GM12878 (cell line): ENCODE data around the gene LRRK1. TPM values are rescaled to one million over a fixed set of nuclear protein-coding genes. Genes with fewer than 3 reads are reported as not detected.

Experiments used
- ATAC-seq: fragments of 200-7000 bp; cut with Tn5 transposase; 3 replicates; pipeline ENCODE4 v1.9.1; 2020; ENCODE audit warnings: mild to moderate bottlenecking, moderate library complexity
- BruUV-seq: library from RNA; stranded (reverse); fragments of 400-500 nt; replicated peaks from 2 replicates; lab custom pipeline; 2021; lab: Mats Ljungman, UMichigan
- CTCF ChIA-PET: fragments of 300-600 bp; sonication (Branson Sonifier 250); formaldehyde crosslinking; extraction: SDS; loops from one replicate; lab custom pipeline; 2021; ENCODE audit warnings: inconsistent platforms; lab: Yijun Ruan, JAX
- POLR2A ChIA-PET: fragments of 350-600 bp; formaldehyde crosslinking; extraction: SDS; loops from one replicate; lab custom pipeline; 2021; ENCODE audit warnings: inconsistent platforms; lab: Charles Lee
- RAD21 ChIA-PET: fragments of 300-600 bp; sonication (Branson Sonifier 250); formaldehyde crosslinking; loops from one replicate; lab custom pipeline; 2023; ENCODE audit warnings: antibody characterized with exemption; ENCODE audit not compliant: unreplicated experiment; lab: Charles Lee
- SMC1A ChIA-PET: fragments of 300-600 bp; sonication (Branson Sonifier 250); formaldehyde crosslinking; loops from one replicate; lab custom pipeline; 2023; ENCODE audit not compliant: unreplicated experiment, uncharacterized antibody; lab: Charles Lee
- DNase-seq: peaks from one replicate; pipeline ENCODE4 v3.0.0-alpha.2; 2011; ENCODE audit warnings: low read depth, low spot score
- FAIRE-seq: peaks from 3 replicates; lab custom pipeline; 2011; peaks lifted over from hg19 to GRCh38; lab: Jason Lieb, UNC
- H2AFZ ChIP-seq: 2 replicates; pipeline ENCODE4 v1.6.0; 2011; ENCODE audit warnings: low read depth, low read length, control low read depth; ENCODE audit not compliant: control insufficient read depth
- H3K27ac ChIP-seq: 2 replicates; pipeline ENCODE4 v1.5.1; 2011; ENCODE audit warnings: control low read depth; ENCODE audit not compliant: control insufficient read depth, insufficient read depth
- H3K27me3 ChIP-seq, 2 experiments: replicated peaks in 1 of 2; 2 replicates each; pipeline versions ENCODE4 v1.6.0 to v1.6.1; 2011; ENCODE audit warnings: low read length in 1 of 2; ENCODE audit not compliant: control insufficient read depth in 2 of 2, insufficient read depth in 2 of 2
- H3K36me3 ChIP-seq, 2 experiments: 2 replicates each; pipeline ENCODE4 v1.5.1; 2011; ENCODE audit warnings: low read length in 1 of 2; ENCODE audit not compliant: control insufficient read depth in 2 of 2, insufficient read depth in 2 of 2
- H3K4me1 ChIP-seq: 2 replicates; pipeline ENCODE4 v1.6.1; 2011; ENCODE audit warnings: mild to moderate bottlenecking, low read length, moderate library complexity, mixed read lengths; ENCODE audit not compliant: control insufficient read depth, insufficient read depth
- H3K4me2 ChIP-seq: 2 replicates; pipeline ENCODE4 v1.6.0; 2011; ENCODE audit warnings: control low read depth; ENCODE audit not compliant: control insufficient read depth, insufficient read depth
- H3K4me3 ChIP-seq: fragments of 200-600 bp; sonication (generic); 2 replicates; pipeline ENCODE4 v1.5.1; 2016
- H3K79me2 ChIP-seq: 2 replicates; pipeline ENCODE4 v1.6.0; 2011; ENCODE audit warnings: low read length; ENCODE audit not compliant: control insufficient read depth, insufficient read depth
- H3K9ac ChIP-seq: 2 replicates; pipeline ENCODE4 v1.8.0; 2011; ENCODE audit warnings: low read length, control low read depth, mixed read lengths; ENCODE audit not compliant: control insufficient read depth, insufficient read depth
- H3K9me3 ChIP-seq: replicated peaks from 3 replicates; pipeline ENCODE4 v1.5.1; 2011; ENCODE audit warnings: mild to moderate bottlenecking, low read length; ENCODE audit not compliant: control insufficient read depth, insufficient read depth
- H4K20me1 ChIP-seq: 2 replicates; pipeline ENCODE4 v1.6.0; 2011; ENCODE audit not compliant: control insufficient read depth, insufficient read depth
- FOS ChIP-seq: IDR thresholded peaks from 3 replicates; pipeline ENCODE4 v1.6.1; 2011; ENCODE audit warnings: borderline replicate concordance; ENCODE audit not compliant: insufficient read length; ENCODE audit errors: extremely low read depth
- MYC ChIP-seq: IDR thresholded peaks from 2 replicates; pipeline ENCODE4 v1.6.1; 2011; ENCODE audit warnings: mild to moderate bottlenecking, low read length, moderate library complexity, inconsistent platforms; ENCODE audit not compliant: insufficient read depth, insufficient replicate concordance, insufficient read length, severe bottlenecking
- SMAD5 ChIP-seq: IDR thresholded peaks from 2 replicates; pipeline ENCODE4 v1.6.1; 2016; ENCODE audit warnings: antibody characterized with exemption, low read depth
- STAT3 ChIP-seq: IDR thresholded peaks from 2 replicates; pipeline ENCODE4 v1.6.1; 2011; ENCODE audit warnings: low read depth, low read length, improper control_type of control experiment
- WGBS: methylation state at CpG from one replicate; pipeline ENCODE4 v1.1.6; 2016; ENCODE audit warnings: low lambda C conversion rate; ENCODE audit not compliant: insufficient replicate concordance, insufficient coverage; ENCODE audit errors: missing lambda C conversion rate; 5-methylcytosine and 5-hydroxymethylcytosine counted together
- in situ Hi-C: fragments of 300-500 bp; cut with MboI; formaldehyde crosslinking; loops from 9 replicates; pipeline ENCODE4 v1.14.3; 2018; ENCODE audit warnings: mixed read lengths
- intact Hi-C: fragments of 100-400 bp; cut with micrococcal nuclease; formaldehyde crosslinking; loops from one replicate; pipeline ENCODE4 v1.14.2; 2022; ENCODE audit not compliant: unreplicated experiment
- polyA plus RNA-seq, 11 experiments: library from polyadenylated mRNA; depleted of rRNA in 4 of 11; unstranded in 6 of 11; stranded (reverse) in 5 of 11; fragments of >200 nt; fragmentation: Nextera tagmentation in 4 of 11; fragmentation: Illumina TruSeq in 1 of 11; extraction: Ambion mirVana in 4 of 11; extraction: Trizol in 1 of 11; gene quantifications; 1 replicate in 1 of 11; 2 replicates in 10 of 11; pipeline versions ENCODE4 v1.2.1 to v1.2.3, GENCODE V29; 2011 to 2016; ENCODE audit warnings: inconsistent platforms in 2 of 11, missing spikeins in 2 of 11, low read depth in 1 of 11
- total RNA-seq, 4 experiments: library from RNA; depleted of rRNA in 3 of 4; stranded (reverse); fragments of >200 nt in 3 of 4; fragmentation: Illumina TruSeq in 1 of 4; extraction: Trizol in 1 of 4; gene quantifications; 2 replicates each; pipeline versions ENCODE4 v1.2.1 to v1.2.3, GENCODE V29; 2013 to 2021
- TF ChIP-seq, protein P1 (sequence below): fragments of 450-650 bp; formaldehyde crosslinking; IDR thresholded peaks from 2 replicates; pipeline ENCODE4 v1.5.0; 2022; ENCODE audit warnings: mild to moderate bottlenecking, missing genetic modification characterization
- TF ChIP-seq, protein P2 (sequence below): fragments of 450-650 bp; IDR thresholded peaks from 2 replicates; pipeline ENCODE4 v1.6.1; 2016; ENCODE audit warnings: mild to moderate bottlenecking

The LRRK1 gene
- total and polyA plus RNA-seq, 10 of the 15 experiments (the other 5 are each of a cell fraction or from before 2014, with no cell fraction given): 2.2 to 58.3 (median 17.9) TPM

DNA sequence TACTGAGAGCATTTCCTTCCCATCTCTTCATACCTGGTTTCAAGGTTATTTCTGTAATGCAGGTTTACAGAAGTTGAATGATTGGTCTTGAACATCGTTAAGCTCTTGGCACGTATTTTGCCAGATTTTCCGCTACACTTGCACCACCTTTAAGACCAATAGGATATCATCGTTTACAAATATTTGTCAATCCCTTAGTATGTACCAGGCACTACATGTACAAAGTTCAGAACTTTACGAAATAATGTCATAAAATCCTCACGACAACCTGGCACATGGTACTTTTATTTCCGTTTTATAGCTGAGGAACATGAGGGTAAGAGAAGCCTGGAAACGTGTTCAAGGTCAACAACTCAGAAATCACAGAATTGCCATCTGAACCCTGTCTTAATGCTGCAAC, 6.3 kb downstream of the LRRK1 start:
- ChIA-PET POLR2A (no interaction called here), RAD21 (interaction anchor here (1.0 to 2.7 kb wide), 2 partner anchors 9 to 83 kb away, joined by 3 to 8 read pairs; no protein-coding TSS in a partner anchor), SMC1A (interaction anchor here (1.1 to 3.7 kb wide), 3 partner anchors 17 to 82 kb away, joined by 3 to 55 read pairs (median 8); no protein-coding TSS in a partner anchor), CTCF (interaction anchor here (4.7 to 5.1 kb wide), 2 partner anchors 17 to 83 kb away, joined by 39 to 51 read pairs; no protein-coding TSS in a partner anchor)
- no peaks in the 10 kb centered on the region for H3K9me3 ChIP-seq
- in situ Hi-C loops (loop anchor here (25.0 kb wide), 1 partner anchor 1413 kb away; no protein-coding TSS in a partner anchor), intact Hi-C loops (no loop called here)
- FAIRE-seq (no peak), ATAC-seq (no peak), DNase-seq (no peak)
- H3K4me1 ChIP-seq: peaks cover 57% of the 10 kb centered on the region
- no peak overlapping the region for H3K4me2 ChIP-seq
- WGBS: 97% methylated on average over 8 of the region's 8 CpGs
- BruUV-seq: TSS peak; percentile 10
- H3K36me3 ChIP-seq: peaks cover 14 to 23% of the 10 kb centered on the region in 2 experiments
- peaks cover 60% of the 10 kb centered on the region for H3K79me2 ChIP-seq
- H3K4me3 ChIP-seq: no peak overlapping the region
- no peaks in the 10 kb centered on the region for H3K27me3 ChIP-seq
- TF ChIP-seq SMAD5 (no peak), STAT3 (no peak), FOS (no peak), MYC (no peak)
- TF ChIP-seq, protein P1, sequence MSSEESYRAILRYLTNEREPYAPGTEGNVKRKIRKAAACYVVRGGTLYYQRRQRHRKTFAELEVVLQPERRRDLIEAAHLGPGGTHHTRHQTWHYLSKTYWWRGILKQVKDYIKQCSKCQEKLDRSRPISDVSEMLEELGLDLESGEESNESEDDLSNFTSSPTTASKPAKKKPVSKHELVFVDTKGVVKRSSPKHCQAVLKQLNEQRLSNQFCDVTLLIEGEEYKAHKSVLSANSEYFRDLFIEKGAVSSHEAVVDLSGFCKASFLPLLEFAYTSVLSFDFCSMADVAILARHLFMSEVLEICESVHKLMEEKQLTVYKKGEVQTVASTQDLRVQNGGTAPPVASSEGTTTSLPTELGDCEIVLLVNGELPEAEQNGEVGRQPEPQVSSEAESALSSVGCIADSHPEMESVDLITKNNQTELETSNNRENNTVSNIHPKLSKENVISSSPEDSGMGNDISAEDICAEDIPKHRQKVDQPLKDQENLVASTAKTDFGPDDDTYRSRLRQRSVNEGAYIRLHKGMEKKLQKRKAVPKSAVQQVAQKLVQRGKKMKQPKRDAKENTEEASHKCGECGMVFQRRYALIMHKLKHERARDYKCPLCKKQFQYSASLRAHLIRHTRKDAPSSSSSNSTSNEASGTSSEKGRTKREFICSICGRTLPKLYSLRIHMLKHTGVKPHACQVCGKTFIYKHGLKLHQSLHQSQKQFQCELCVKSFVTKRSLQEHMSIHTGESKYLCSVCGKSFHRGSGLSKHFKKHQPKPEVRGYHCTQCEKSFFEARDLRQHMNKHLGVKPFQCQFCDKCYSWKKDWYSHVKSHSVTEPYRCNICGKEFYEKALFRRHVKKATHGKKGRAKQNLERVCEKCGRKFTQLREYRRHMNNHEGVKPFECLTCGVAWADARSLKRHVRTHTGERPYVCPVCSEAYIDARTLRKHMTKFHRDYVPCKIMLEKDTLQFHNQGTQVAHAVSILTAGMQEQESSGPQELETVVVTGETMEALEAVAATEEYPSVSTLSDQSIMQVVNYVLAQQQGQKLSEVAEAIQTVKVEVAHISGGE (CRISPR knock-in tag): no peak
- TF ChIP-seq, protein P2, sequence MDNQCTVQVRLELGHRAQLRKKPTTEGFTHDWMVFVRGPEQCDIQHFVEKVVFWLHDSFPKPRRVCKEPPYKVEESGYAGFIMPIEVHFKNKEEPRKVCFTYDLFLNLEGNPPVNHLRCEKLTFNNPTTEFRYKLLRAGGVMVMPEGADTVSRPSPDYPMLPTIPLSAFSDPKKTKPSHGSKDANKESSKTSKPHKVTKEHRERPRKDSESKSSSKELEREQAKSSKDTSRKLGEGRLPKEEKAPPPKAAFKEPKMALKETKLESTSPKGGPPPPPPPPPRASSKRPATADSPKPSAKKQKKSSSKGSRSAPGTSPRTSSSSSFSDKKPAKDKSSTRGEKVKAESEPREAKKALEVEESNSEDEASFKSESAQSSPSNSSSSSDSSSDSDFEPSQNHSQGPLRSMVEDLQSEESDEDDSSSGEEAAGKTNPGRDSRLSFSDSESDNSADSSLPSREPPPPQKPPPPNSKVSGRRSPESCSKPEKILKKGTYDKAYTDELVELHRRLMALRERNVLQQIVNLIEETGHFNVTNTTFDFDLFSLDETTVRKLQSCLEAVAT: peak; percentile 65; the same call in 1 of the 2 replicates
- H4K20me1 ChIP-seq: no peaks in the 10 kb centered on the region
- no peak overlapping the region for H3K9ac ChIP-seq
- H2AFZ ChIP-seq: no peak overlapping the region
- no peak overlapping the region for H3K27ac ChIP-seq
